ENCODE data around the gene CMPK2.

Gene CMPK2

GRCh38 chr2:6819668-6820067 is 46.0 kb downstream of the CMPK2 start:
- H3K4me3 ChIP-seq (ENCODE audit: low read depth, low read length) = no peak overlapping the region
- no peak for DNase-seq (ENCODE audit: low read depth)
- no peak for TF ChIP-seq CTCF (IDR thresholded peaks at IDR 0.05; ENCODE audit: insufficient read depth, low read depth, low read length, missing control alignments)

GRCh38 chr2:6818012-6818411 is 47.7 kb downstream of the CMPK2 start:
- no peak for TF ChIP-seq CTCF (IDR thresholded peaks at IDR 0.05; ENCODE audit: insufficient read depth, low read depth, low read length, missing control alignments)

GRCh38 chr2:6814869-6815268 is 50.8 kb downstream of the CMPK2 start:
- H3K4me3 ChIP-seq (ENCODE audit: low read depth, low read length) = no peak overlapping the region
- DNase-seq (ENCODE audit: low read depth) = no peak
- no peak for TF ChIP-seq CTCF (IDR thresholded peaks at IDR 0.05; ENCODE audit: insufficient read depth, low read depth, low read length, missing control alignments)

More at GRCh38 chr2:6818012-6818411, 47.7 kb downstream of the CMPK2 start:
- H3K4me3 ChIP-seq (ENCODE audit: low read depth, low read length) = no peak overlapping the region
- no peak for DNase-seq (ENCODE audit: low read depth)

- no peak for DNase-seq (ENCODE audit: low read depth)
- no peak for TF ChIP-seq CTCF (IDR thresholded peaks at IDR 0.05; ENCODE audit: insufficient read depth, low read depth, low read length, missing control alignments)
- H3K4me3 ChIP-seq (ENCODE audit: low read depth, low read length) = no peak overlapping the region
These were observed 51.4 kb downstream of the CMPK2 start for GRCh38 chr2:6814312-6814711.

- H3K4me3 ChIP-seq (ENCODE audit: low read depth, low read length) = no peak overlapping the region
- no peak for DNase-seq (ENCODE audit: low read depth)
- no peak for TF ChIP-seq CTCF (IDR thresholded peaks at IDR 0.05; ENCODE audit: insufficient read depth, low read depth, low read length, missing control alignments)
These were observed 52.1 kb downstream of the CMPK2 start for GRCh38 chr2:6813573-6813972.

- no peak for TF ChIP-seq CTCF (IDR thresholded peaks at IDR 0.05; ENCODE audit: insufficient read depth, low read depth, low read length, missing control alignments)
- no peak for DNase-seq (ENCODE audit: low read depth)
- H3K4me3 ChIP-seq (ENCODE audit: low read depth, low read length) = no peak overlapping the region
These were observed 52.7 kb downstream of the CMPK2 start for GRCh38 chr2:6812857-6813530.

GRCh38 chr2:6810961-6811360 is 54.7 kb downstream of the CMPK2 start:
- TF ChIP-seq CTCF (IDR thresholded peaks at IDR 0.05; ENCODE audit: insufficient read depth, low read depth, low read length, missing control alignments) = no peak
- no peak overlapping the region for H3K4me3 ChIP-seq (ENCODE audit: low read depth, low read length)
- DNase-seq (ENCODE audit: low read depth) = no peak

Measured in GM12865 (cell line).